NT2/D1 (cell line): Measurements from ENCODE around the gene TEKT3.

Source experiments
- DNase-seq: peaks from one replicate; pipeline ENCODE4 v3.0.0-alpha.2; 2011; ENCODE audit warnings: low read depth, low spot score
- H3K27me3 ChIP-seq: 2 replicates; pipeline ENCODE4 v1.6.0; 2011; ENCODE audit warnings: mild to moderate bottlenecking; ENCODE audit not compliant: insufficient read length, insufficient read depth
- H3K36me3 ChIP-seq: 2 replicates; pipeline ENCODE4 v1.6.1; 2011; ENCODE audit warnings: mild to moderate bottlenecking, low read length, mixed read lengths; ENCODE audit not compliant: insufficient read depth, insufficient read length
- H3K4me1 ChIP-seq: 2 replicates; pipeline ENCODE4 v1.5.1; 2011; ENCODE audit not compliant: insufficient read depth, insufficient read length
- H3K4me3 ChIP-seq: 2 replicates; pipeline ENCODE4 v1.5.1; 2011; ENCODE audit warnings: low read depth; ENCODE audit not compliant: insufficient read length
- H3K9ac ChIP-seq: 2 replicates; pipeline ENCODE4 v1.6.0; 2011; ENCODE audit warnings: low read depth; ENCODE audit not compliant: insufficient read length
- H3K9me3 ChIP-seq: 2 replicates; pipeline ENCODE4 v1.5.1; 2011; ENCODE audit warnings: mild to moderate bottlenecking, low read length; ENCODE audit not compliant: insufficient read depth
- SUZ12 ChIP-seq: IDR thresholded peaks from 2 replicates; pipeline ENCODE4 v1.6.1; 2011; ENCODE audit not compliant: insufficient read length, insufficient read depth; ENCODE audit errors: extremely low read depth
- YY1 ChIP-seq: IDR thresholded peaks from 2 replicates; pipeline ENCODE4 v1.6.1; 2011; ENCODE audit not compliant: insufficient read length, insufficient read depth
- ZNF274 ChIP-seq: IDR thresholded peaks from 2 replicates; pipeline ENCODE4 v1.6.1; 2011; ENCODE audit warnings: mild to moderate bottlenecking, low read depth, low read length

Gene TEKT3

GRCh38 chr17:15267996-15268395 lies 73.4 kb downstream of the TEKT3 start:
- H3K36me3 ChIP-seq: no peaks in the 10 kb centered on the region
- TF ChIP-seq SUZ12 (no peak), ZNF274 (no peak), YY1 (no peak)
- peaks cover 16% of the 10 kb centered on the region for H3K27me3 ChIP-seq
- no peaks in the 10 kb centered on the region for H3K4me1 ChIP-seq
- no peak overlapping the region for H3K4me3 ChIP-seq
- no peaks in the 10 kb centered on the region for H3K9me3 ChIP-seq
- DNase-seq: no peak
- H3K9ac ChIP-seq: no peak overlapping the region

DNA sequence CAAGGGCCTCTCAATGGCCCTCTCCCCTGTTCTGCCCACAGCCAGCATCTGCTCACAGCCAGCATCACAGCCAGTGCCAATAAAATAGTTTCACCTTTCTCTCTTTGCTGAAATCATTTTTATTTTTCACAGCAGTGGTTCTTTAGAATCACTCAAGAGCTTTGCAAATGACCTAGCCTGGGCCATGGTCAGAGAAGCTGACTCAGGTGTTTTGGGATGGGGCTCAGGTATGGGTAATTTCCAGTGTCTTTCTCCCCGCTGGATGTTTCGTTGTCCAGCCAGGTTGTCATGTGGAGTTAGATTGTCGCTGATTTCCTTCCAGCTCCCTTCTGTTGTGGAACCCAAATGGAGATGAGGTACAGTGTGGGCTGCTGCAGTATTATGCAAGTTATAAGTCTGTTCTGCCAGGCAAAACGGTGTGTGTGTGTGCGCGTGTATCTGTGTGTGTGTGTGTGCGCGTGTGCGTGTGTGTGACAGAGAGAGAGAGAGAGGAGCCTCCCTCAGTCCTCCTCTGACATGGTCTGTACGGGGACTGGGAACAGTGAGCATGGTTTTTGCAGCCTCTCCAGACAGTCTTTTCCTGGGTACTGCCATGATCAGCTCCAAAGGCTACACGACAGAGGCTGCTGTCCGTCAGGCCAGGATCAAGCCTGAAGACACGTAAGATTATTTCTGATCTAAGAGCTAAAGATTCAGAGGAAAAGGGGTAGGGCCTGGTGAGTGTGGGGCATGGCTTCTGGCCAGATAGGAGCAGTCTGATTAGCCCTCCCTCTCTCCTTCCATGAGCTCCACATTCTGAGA lies 74.9 kb downstream of the TEKT3 start:
- Histone ChIP-seq H3K4me1 (no peaks in the 10 kb centered on the region), H3K27me3 (peaks cover 31% of the 10 kb centered on the region), H3K9me3 (no peaks in the 10 kb centered on the region), H3K36me3 (no peaks in the 10 kb centered on the region), H3K4me3 (no peak overlapping the region), H3K9ac (no peak overlapping the region)
- no peak for TF ChIP-seq ZNF274
- no peak for TF ChIP-seq SUZ12
- no peak for TF ChIP-seq YY1
- no peak for DNase-seq

DNA sequence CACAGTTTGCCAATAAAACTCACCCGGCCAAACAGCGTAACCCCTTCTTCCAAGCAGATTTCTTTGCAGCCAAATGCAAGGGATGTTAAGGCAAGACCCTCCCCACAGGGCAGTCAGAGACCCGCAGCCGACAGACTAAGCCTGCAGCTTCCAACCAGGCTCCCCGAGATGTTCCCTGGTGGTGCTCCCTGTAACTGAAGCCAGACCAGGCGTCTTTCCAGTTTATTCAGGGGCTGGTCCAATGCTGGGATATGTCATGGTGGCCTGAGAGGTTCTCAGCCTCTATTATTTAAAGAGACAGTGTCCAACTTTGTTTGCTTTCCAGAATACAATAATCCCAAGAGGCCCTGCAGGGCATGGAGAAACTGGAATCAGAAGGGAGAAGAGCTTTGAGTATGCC lies 76.3 kb downstream of the TEKT3 start, which contains the start of gene PMP22:
Gene PMP22, minus strand, starts transcription at position 196 of the 400 bp plus-strand sequence. CDS start 4,599 bp downstream, outside the sequence.
- H3K9ac ChIP-seq: no peak within 1 kb of the TSS
- H3K4me1 ChIP-seq: no peaks in the 10 kb centered on the region
- no peaks in the 10 kb centered on the region for H3K9me3 ChIP-seq
- H3K36me3 ChIP-seq: peaks cover 4% of the 10 kb centered on the region
- TF ChIP-seq YY1 (no peak), SUZ12 (no peak), ZNF274 (no peak)
- no peak for DNase-seq
- peaks cover 35% of the 10 kb centered on the region for H3K27me3 ChIP-seq
- no peak within 1 kb of the TSS for H3K4me3 ChIP-seq

- no peak for TF ChIP-seq ZNF274
- TF ChIP-seq SUZ12: no peak
- no peak for TF ChIP-seq YY1
- Histone ChIP-seq H3K9me3 (no peaks in the 10 kb centered on the region), H3K4me1 (no peaks in the 10 kb centered on the region), H3K36me3 (peaks cover 7% of the 10 kb centered on the region), H3K9ac (no peak overlapping the region), H3K4me3 (no peak overlapping the region), H3K27me3 (peaks cover 39% of the 10 kb centered on the region)
- DNase-seq: no peak
Measured at GRCh38 chr17:15264542-15264941, 76.9 kb downstream of the TEKT3 start.

- Histone ChIP-seq H3K9me3 (no peaks in the 10 kb centered on the region), H3K27me3 (peaks cover 39% of the 10 kb centered on the region), H3K4me3 (peak overlapping the region; percentile 64), H3K9ac (no peak overlapping the region), H3K36me3 (peaks cover 15% of the 10 kb centered on the region), H3K4me1 (no peaks in the 10 kb centered on the region)
- no peak for DNase-seq
- no peak for TF ChIP-seq ZNF274
- no peak for TF ChIP-seq YY1
- TF ChIP-seq SUZ12: no peak
Measured at GRCh38 chr17:15263680-15264079, 77.7 kb downstream of the TEKT3 start.

DNA sequence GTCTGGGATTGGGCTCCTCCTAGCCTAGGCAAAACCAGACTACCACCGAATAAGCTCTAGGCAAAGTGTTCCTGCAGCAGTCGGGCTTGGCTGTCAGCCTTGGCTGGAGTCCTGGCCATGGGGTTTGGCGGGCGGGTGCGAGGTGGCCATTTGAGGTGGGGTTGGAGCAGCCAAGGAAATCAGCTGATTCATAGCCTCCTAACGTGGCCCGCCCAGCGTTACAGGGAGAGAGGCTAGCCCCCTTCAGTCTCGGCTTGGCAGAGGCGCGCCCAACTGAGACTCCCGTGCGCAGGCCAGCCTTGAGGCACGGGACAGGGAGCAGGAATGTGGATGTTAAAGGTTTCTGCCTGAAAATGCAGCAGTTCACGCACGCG lies 78.2 kb downstream of the TEKT3 start:
- Histone ChIP-seq H3K4me3 (peak overlapping the region; percentile 64), H3K27me3 (peaks cover 39% of the 10 kb centered on the region)

GRCh38 chr17:15262291-15263205 lies 78.8 kb downstream of the TEKT3 start:
- H3K9me3 ChIP-seq: no peaks in the 10 kb centered on the region
- TF ChIP-seq SUZ12: no peak
- no peak for TF ChIP-seq YY1
- TF ChIP-seq ZNF274: no peak
- peak; percentile 40 for DNase-seq
- H3K36me3 ChIP-seq: peaks cover 27% of the 10 kb centered on the region
- H3K4me1 ChIP-seq: no peaks in the 10 kb centered on the region
- peak overlapping the region; percentile 64 for H3K4me3 ChIP-seq
- peaks cover 39% of the 10 kb centered on the region for H3K27me3 ChIP-seq
- H3K9ac ChIP-seq: peak overlapping the region; percentile 86

More for the DNA sequence above, 78.2 kb downstream of the TEKT3 start:
- Histone ChIP-seq H3K4me1 (no peaks in the 10 kb centered on the region), H3K9me3 (no peaks in the 10 kb centered on the region), H3K9ac (peak overlapping the region; percentile 76), H3K36me3 (peaks cover 20% of the 10 kb centered on the region)
- TF ChIP-seq SUZ12 (peak; percentile 39), ZNF274 (no peak)
- DNase-seq: no peak
